Coronary artery (tissue), 2 donors: ENCODE measurements around the gene CDC23.

ENCODE experiments used
- DNase-seq: peaks from one replicate; pipeline ENCODE4 v3.0.0-alpha.2; 2017; ENCODE audit warnings: low spot score
- H3K27ac ChIP-seq, 2 donors: fragments of 200-600 bp; sonication (generic); one replicate each; pipeline ENCODE4 v1.5.1; 2016 to 2019
- H3K4me3 ChIP-seq: fragments of 200-600 bp; sonication (generic); 2 replicates; pipeline ENCODE4 v1.5.1; 2016; ENCODE audit warnings: mild to moderate bottlenecking, moderate library complexity
- TF ChIP-seq, protein P1 (sequence below): fragments of 200-600 bp; sonication (generic); IDR thresholded peaks from one replicate; pipeline ENCODE4 v1.5.1; 2019; ENCODE audit warnings: antibody characterized with exemption

Gene CDC23

DNA sequence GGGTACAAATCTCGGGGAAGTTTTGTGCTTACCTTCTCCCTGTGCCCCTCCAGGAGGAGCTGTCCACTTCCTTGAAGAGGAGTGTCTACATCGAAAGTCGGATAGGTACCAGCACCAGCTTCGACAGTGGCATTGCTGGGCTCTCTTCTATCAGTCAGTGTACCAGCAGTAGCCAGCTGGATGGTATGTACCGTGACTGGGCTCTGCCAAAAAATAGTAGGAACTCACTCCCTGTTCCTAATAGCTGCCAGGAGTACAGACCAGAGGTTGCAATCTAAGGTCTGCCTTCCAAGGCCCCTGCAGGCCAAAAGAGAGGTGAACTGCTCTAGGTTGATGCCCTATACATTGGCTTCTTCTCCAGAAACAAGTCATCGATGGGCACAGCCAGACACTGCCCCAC is 30.3 kb downstream of the CDC23 start:
- TF ChIP-seq, protein P1, sequence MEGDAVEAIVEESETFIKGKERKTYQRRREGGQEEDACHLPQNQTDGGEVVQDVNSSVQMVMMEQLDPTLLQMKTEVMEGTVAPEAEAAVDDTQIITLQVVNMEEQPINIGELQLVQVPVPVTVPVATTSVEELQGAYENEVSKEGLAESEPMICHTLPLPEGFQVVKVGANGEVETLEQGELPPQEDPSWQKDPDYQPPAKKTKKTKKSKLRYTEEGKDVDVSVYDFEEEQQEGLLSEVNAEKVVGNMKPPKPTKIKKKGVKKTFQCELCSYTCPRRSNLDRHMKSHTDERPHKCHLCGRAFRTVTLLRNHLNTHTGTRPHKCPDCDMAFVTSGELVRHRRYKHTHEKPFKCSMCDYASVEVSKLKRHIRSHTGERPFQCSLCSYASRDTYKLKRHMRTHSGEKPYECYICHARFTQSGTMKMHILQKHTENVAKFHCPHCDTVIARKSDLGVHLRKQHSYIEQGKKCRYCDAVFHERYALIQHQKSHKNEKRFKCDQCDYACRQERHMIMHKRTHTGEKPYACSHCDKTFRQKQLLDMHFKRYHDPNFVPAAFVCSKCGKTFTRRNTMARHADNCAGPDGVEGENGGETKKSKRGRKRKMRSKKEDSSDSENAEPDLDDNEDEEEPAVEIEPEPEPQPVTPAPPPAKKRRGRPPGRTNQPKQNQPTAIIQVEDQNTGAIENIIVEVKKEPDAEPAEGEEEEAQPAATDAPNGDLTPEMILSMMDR, result no peak
- H3K27ac ChIP-seq, result no peak overlapping the region

GRCh38 chr5:138180841-138181240 is 32.3 kb downstream of the CDC23 start:
- TF ChIP-seq, protein P1, result no peak
- Histone ChIP-seq H3K4me3 (no peak overlapping the region), H3K27ac (no peak overlapping the region)
- DNase-seq, result no peak

More for the DNA sequence above, 30.3 kb downstream of the CDC23 start:
- no peak for DNase-seq
- H3K4me3 ChIP-seq, result no peak overlapping the region

GRCh38 chr5:138180183-138180782 is 32.8 kb downstream of the CDC23 start:
- no peak for DNase-seq
- H3K4me3 ChIP-seq, result no peak overlapping the region
- TF ChIP-seq, protein P1, result no peak

GRCh38 chr5:138179277-138179857 is 33.8 kb downstream of the CDC23 start:
- DNase-seq, result no peak
- Histone ChIP-seq H3K27ac (no peak overlapping the region), H3K4me3 (peak overlapping the region; percentile 88)
- TF ChIP-seq, protein P1, result no peak

More at GRCh38 chr5:138180183-138180782, 32.8 kb downstream of the CDC23 start:
- H3K27ac ChIP-seq, result no peak overlapping the region

DNA sequence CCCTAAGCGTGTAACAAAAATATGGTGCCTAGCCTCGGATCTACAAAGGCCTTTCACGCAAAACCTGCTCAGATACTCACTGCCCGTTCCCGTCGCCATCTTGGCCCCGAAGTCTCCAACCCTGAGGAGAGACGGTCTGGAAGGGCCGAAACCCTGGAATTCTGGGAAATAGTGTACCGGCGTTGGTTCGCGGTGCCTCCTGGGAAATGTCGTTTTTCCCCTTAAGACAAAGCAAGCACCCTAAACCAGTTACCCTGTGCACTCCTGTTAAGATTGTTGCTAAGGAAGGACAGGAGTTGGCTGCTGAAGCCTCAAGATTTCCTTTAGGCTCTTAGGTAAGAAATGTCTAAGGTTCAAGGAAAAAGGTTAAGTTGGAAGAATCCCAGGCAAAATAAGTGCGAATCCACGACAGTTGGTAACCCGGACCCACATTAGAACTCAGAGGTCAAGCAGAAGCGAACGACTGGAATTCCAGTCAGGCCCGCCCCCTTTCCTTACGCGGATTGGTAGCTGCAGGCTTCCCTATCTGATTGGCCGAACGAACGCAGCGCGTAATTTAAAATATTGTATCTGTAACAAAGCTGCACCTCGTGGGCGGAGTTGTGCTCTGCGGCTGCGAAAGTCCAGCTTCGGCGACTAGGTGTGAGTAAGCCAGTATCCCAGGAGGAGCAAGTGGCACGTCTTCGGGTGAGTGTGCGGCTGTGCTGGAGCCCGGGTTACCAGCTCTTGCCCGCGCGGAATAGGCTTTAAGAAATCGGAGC is 34.4 kb downstream of the CDC23 start, which contains the start of the genes BRD8 and KIF20A:
BRD8 (minus strand) TSS at position 115 of the 761 bp plus-strand sequence; CDS start at position 99, 16 bp downstream.
KIF20A (plus strand) TSS at position 597 of the 761 bp plus-strand sequence. CDS start 569 bp downstream, outside the sequence.
- TF ChIP-seq, protein P1, result no peak
- peak within 1 kb of the TSS; percentile 76 to 88 for H3K27ac ChIP-seq
- DNase-seq, result peak; percentile 95

DNA sequence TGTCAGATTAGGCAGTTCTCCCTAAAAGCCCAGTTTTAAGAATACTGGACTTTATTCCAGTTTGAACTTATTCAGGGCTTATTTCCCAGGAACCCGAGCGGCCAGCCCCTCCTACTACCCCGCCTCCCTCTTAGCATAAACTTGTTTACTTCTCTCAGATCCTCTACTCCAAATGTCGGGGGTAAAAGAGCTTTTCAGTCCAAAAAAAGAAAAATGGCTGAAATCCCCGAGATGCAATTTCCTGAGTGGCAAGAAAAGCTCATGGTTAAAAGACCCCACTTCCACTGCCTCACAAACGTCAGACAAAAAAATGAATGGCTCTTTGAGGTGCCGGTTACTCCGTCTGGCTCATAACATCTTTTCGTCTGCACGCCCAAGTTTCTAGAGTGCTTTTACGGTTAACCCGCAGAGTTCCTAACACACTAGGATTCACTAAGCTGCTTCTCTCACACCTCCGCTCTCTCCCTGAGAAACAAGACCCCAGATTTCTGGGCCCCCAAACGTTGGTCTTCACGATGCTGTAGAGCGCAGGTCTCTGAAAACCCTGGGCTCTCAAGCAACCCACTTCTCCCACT is 35.1 kb downstream of the CDC23 start:
- no peak for DNase-seq
- Histone ChIP-seq H3K4me3 (peak overlapping the region; percentile 88), H3K27ac (peak overlapping the region; percentile 76 to 88)
- TF ChIP-seq, protein P1, result no peak

More for the DNA sequence above, 34.4 kb downstream of the CDC23 start, which contains the start of the genes BRD8 and KIF20A:
- peak within 1 kb of the TSS; percentile 88 for H3K4me3 ChIP-seq
